Measurements from ENCODE around the gene ADAD2.

ADAD2 gene

GRCh38 chr16:84220851-84221250 is 29.9 kb downstream of the ADAD2 start:
- DNase-seq (ENCODE audit: low read depth in 2 of 3, low spot score in 1 of 3) = no peak

- DNase-seq (ENCODE audit: low read depth in 2 of 3, low spot score in 1 of 3) = no peak
Measured at GRCh38 chr16:84223456-84223855, 32.5 kb downstream of the ADAD2 start.

- DNase-seq (ENCODE audit: low read depth in 2 of 3, low spot score in 1 of 3) = no peak
Measured at GRCh38 chr16:84224554-84224953, 33.6 kb downstream of the ADAD2 start.

- DNase-seq (ENCODE audit: low read depth in 2 of 3, low spot score in 1 of 3) = no peak
Measured at GRCh38 chr16:84225126-84225525, 34.2 kb downstream of the ADAD2 start.

- no peak for DNase-seq (ENCODE audit: low read depth in 2 of 3, low spot score in 1 of 3)
Measured at GRCh38 chr16:84225571-84225970, 34.6 kb downstream of the ADAD2 start.

- no peak for DNase-seq (ENCODE audit: low read depth in 2 of 3, low spot score in 1 of 3)
Measured at GRCh38 chr16:84226026-84226425, 35.1 kb downstream of the ADAD2 start.

GRCh38 chr16:84227548-84227947 is 36.6 kb downstream of the ADAD2 start:
- no peak for DNase-seq (ENCODE audit: low read depth in 2 of 3, low spot score in 1 of 3)

- DNase-seq (ENCODE audit: low read depth in 2 of 3, low spot score in 1 of 3) = no peak
Measured at GRCh38 chr16:84228256-84228838, 37.4 kb downstream of the ADAD2 start.

GRCh38 chr16:84229471-84229870 is 38.5 kb downstream of the ADAD2 start:
- DNase-seq (ENCODE audit: low read depth in 2 of 3, low spot score in 1 of 3) = no peak

- DNase-seq (ENCODE audit: low read depth in 2 of 3, low spot score in 1 of 3) = no peak
Measured at GRCh38 chr16:84232060-84232459, 41.1 kb downstream of the ADAD2 start.

- no peak for DNase-seq (ENCODE audit: low read depth in 2 of 3, low spot score in 1 of 3)
Measured at GRCh38 chr16:84232969-84233368, 42.0 kb downstream of the ADAD2 start.

GRCh38 chr16:84233748-84234147 is 42.8 kb downstream of the ADAD2 start:
- DNase-seq (ENCODE audit: low read depth in 2 of 3, low spot score in 1 of 3) = no peak

GRCh38 chr16:84234321-84235241 is 43.6 kb downstream of the ADAD2 start:
- DNase-seq (ENCODE audit: low read depth in 2 of 3, low spot score in 1 of 3) = no peak

GRCh38 chr16:84236671-84237070 is 45.7 kb downstream of the ADAD2 start:
- no peak for DNase-seq (ENCODE audit: low read depth in 2 of 3, low spot score in 1 of 3)

GRCh38 chr16:84237994-84238750 is 47.2 kb downstream of the ADAD2 start:
- DNase-seq (ENCODE audit: low read depth in 2 of 3, low spot score in 1 of 3) = no peak

- no peak for DNase-seq (ENCODE audit: low read depth in 2 of 3, low spot score in 1 of 3)
Measured at GRCh38 chr16:84239141-84239769, 48.3 kb downstream of the ADAD2 start.

GRCh38 chr16:84239909-84240308 is 49.0 kb downstream of the ADAD2 start, which contains the start of gene KCNG4:
Gene KCNG4 (minus strand): TSS chr16:84240012. CDS start chr16:84237485, 2,527 bp downstream.
- no peak for DNase-seq (ENCODE audit: low read depth in 2 of 3, low spot score in 1 of 3)

- DNase-seq (ENCODE audit: low read depth in 2 of 3, low spot score in 1 of 3) = no peak
Measured at GRCh38 chr16:84240455-84240854, 49.5 kb downstream of the ADAD2 start.

- no peak for DNase-seq (ENCODE audit: low read depth in 2 of 3, low spot score in 1 of 3)
Measured at GRCh38 chr16:84241778-84242177, 50.8 kb downstream of the ADAD2 start.

GRCh38 chr16:84242839-84243238 is 51.9 kb downstream of the ADAD2 start:
- no peak for DNase-seq (ENCODE audit: low read depth in 2 of 3, low spot score in 1 of 3)

- DNase-seq (ENCODE audit: low read depth in 2 of 3, low spot score in 1 of 3) = no peak
Measured at GRCh38 chr16:84243732-84244131, 52.8 kb downstream of the ADAD2 start.

All from stimulated activated CD4-positive, alpha-beta T cell treated with anti-CD3 and anti-CD28 coated beads, Interleukin-12 subunit alpha, Interleukin-12 subunit beta, amount 100 ng/mL, for 48 hours (primary cell).